AG04449 (cell line): ENCODE results near the gene STAT4.

Experiments used
- CTCF ChIA-PET: fragments of 350-600 bp; formaldehyde crosslinking; extraction: SDS; loops from one replicate; lab custom pipeline; 2021; ENCODE audit warnings: antibody characterized with exemption; lab: Yijun Ruan, JAX
- POLR2A ChIA-PET: fragments of 400-600, 350-600 bp; formaldehyde crosslinking; extraction: SDS; loops from one replicate; lab custom pipeline; 2020; ENCODE audit warnings: antibody characterized with exemption, inconsistent platforms; lab: Yijun Ruan, JAX
- DNase-seq: peaks from one replicate; pipeline ENCODE4 v3.0.0-alpha.2; 2010; ENCODE audit warnings: low read depth, low spot score
- H3K4me3 ChIP-seq: 2 replicates; pipeline ENCODE4 v1.5.1; 2011; ENCODE audit warnings: low read depth, mild to moderate bottlenecking, control low read depth, low read length
- TF ChIP-seq, protein P1 (sequence below): IDR thresholded peaks from one replicate; pipeline ENCODE4 v1.5.1; 2011; ENCODE audit warnings: mild to moderate bottlenecking, moderate library complexity, low read length, control low read depth, inconsistent platforms; ENCODE audit not compliant: insufficient read depth; ENCODE audit errors: missing control alignments

STAT4 gene

DNA sequence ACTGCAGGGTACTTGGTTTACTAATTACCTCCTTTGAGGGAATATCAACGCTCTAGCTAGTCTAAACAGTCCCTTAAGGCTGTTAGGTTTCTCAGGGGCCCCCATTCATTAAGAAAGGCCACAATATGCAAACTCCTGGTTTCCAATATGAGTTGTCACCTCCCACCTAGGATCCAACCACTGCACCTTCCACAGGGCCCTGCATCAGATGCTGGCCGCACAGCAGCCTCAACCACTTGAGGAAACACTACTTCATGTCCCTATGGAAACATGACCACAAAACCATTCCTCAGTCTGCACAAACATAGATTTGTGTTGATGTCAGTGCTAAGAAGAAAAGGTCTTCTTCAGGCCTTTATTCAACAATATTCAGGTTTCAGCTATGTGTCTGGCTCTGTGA, 40.9 kb downstream of the STAT4 start:
- ChIA-PET CTCF (no interaction called here), POLR2A (no interaction called here)
- DNase-seq, result peak; percentile 7

DNA sequence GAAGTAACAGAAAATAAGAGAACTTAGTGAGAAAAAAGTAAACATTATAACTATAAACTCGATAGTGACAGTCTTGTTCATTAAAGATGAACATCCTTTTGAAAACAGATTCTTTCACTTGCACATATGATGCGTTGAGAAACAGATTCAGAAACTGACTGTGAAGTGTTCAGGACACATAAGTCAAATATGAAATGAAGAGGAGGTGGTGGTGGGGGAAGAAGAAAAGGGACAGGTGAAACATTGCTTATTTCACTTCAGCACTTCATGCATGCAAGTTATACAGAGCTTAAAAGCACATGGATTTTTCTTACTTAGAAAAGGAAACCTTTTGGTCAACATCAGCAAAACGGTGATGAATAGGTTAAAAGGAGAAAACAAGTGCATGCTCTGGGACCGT, 42.5 kb downstream of the STAT4 start:
- DNase-seq, result no peak
- TF ChIP-seq, protein P1, sequence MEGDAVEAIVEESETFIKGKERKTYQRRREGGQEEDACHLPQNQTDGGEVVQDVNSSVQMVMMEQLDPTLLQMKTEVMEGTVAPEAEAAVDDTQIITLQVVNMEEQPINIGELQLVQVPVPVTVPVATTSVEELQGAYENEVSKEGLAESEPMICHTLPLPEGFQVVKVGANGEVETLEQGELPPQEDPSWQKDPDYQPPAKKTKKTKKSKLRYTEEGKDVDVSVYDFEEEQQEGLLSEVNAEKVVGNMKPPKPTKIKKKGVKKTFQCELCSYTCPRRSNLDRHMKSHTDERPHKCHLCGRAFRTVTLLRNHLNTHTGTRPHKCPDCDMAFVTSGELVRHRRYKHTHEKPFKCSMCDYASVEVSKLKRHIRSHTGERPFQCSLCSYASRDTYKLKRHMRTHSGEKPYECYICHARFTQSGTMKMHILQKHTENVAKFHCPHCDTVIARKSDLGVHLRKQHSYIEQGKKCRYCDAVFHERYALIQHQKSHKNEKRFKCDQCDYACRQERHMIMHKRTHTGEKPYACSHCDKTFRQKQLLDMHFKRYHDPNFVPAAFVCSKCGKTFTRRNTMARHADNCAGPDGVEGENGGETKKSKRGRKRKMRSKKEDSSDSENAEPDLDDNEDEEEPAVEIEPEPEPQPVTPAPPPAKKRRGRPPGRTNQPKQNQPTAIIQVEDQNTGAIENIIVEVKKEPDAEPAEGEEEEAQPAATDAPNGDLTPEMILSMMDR, result no peak
- POLR2A ChIA-PET, result interaction anchor here (0.6 kb wide), 1 partner anchor 107 kb away, joined by 4 read pairs; no protein-coding TSS in a partner anchor
- CTCF ChIA-PET, result no interaction called here
- no peak overlapping the region for H3K4me3 ChIP-seq

More for the DNA sequence above, 40.9 kb downstream of the STAT4 start:
- TF ChIP-seq, protein P1, result no peak
- H3K4me3 ChIP-seq, result no peak overlapping the region

DNA sequence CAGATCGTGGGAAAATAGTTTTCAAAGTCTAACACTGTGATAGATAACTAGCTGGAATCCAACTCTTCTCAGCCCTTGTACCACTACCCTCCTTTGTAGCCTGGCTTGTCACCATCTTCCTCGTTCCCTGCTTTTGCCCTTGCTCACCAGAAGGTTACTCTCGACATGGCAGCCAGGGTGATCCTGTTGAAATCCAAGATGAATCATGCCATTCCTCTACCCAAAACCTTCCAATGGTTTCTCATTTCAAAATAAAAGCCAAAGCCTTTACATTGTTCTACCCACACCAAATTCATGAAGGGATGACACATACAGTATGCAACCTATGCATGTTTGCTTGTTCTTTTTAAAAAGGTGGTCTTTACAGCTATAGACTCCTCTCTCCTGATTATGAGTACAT, 45.7 kb downstream of the STAT4 start:
- TF ChIP-seq, protein P1, result no peak
- CTCF ChIA-PET, result interaction anchor here (1.1 to 1.5 kb wide), 2 partner anchors 30 to 51 kb away, joined by 3 to 4 read pairs; no protein-coding TSS in a partner anchor

DNA sequence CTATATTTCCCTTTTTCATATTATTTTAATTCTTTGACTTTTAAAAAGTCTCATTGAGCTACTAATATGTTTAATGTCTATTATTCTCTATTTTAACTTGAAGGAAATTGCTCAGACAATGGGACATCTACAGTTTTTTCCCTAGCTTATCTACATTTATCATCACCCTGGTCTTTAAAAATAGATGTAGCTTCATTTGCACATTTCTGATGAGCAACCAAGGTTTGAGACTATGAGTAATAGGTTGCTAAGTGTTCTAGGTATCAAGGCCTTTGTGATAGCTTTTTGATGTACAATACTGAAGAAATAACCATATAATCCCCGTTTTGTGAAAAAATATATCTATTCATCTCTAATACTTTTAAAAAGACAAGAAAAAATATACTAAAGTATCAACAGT, 47.0 kb downstream of the STAT4 start:
- TF ChIP-seq, protein P1, result no peak

More for the DNA sequence above, 45.7 kb downstream of the STAT4 start:
- H3K4me3 ChIP-seq, result no peak overlapping the region
- DNase-seq, result no peak
- POLR2A ChIA-PET, result no interaction called here

DNA sequence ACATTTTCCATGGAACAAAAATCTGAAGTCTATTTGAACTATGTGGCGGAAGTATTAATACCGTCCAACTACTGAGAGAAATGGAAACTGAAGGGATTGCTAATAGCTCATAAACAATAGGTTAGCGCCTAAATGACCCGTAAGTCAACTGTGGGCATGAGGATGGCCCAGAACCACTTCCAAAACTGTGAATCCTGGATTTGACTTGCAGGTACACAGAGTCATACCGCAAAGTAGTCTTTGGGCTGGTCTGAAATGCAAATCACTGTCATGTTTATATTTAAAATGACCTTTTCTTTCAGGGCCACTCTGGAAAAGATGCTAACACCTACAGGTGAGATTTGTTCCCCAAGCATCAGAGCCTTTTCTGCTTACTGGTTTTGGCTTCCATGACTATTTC, 50.6 kb downstream of the STAT4 start:
- POLR2A ChIA-PET, result no interaction called here
- H3K4me3 ChIP-seq, result no peak overlapping the region
- no peak for DNase-seq
- CTCF ChIA-PET, result no interaction called here
- TF ChIP-seq, protein P1, result no peak

More for the DNA sequence above, 47.0 kb downstream of the STAT4 start:
- ChIA-PET CTCF (interaction anchor here (0.9 to 1.6 kb wide), 8 partner anchors 9 to 52 kb away, joined by 3 to 6 read pairs (median 3); no protein-coding TSS in a partner anchor), POLR2A (no interaction called here)
- no peak for DNase-seq
- no peak overlapping the region for H3K4me3 ChIP-seq

DNA sequence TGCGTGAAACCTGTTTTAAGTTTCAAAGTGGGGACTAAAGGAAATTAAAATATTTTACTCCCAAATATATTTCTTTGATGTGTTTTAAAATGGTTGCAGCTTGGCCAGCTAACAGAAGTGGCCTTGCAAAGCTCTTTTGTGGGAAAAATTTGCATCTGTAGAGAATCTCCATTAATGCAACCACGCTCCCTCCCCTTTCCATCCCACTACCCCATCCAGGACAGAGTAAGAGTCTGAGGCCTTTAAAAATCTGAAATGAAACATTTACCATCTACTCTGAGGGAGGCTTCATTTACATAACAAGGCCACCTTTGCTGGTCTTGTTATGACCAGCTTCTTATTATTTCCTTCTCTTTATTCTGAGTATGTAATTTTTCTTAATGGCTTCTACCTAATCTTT, 63.5 kb downstream of the STAT4 start:
- TF ChIP-seq, protein P1, result no peak
- no peak overlapping the region for H3K4me3 ChIP-seq
- ChIA-PET POLR2A (no interaction called here), CTCF (interaction anchor here (1.8 kb wide), 1 partner anchor 35 kb away, joined by 5 read pairs; no protein-coding TSS in a partner anchor)
- DNase-seq, result no peak
